Epithelial cell of esophagus (primary cell): ENCODE measurements around the gene MOSPD3.

ENCODE experiments used
- DNase-seq: peaks from one replicate; pipeline ENCODE4 v3.0.0; 2010; ENCODE audit warnings: low read depth
- H3K4me3 ChIP-seq: 2 replicates; pipeline ENCODE4 v1.5.1; 2011; ENCODE audit warnings: mild to moderate bottlenecking, low read length, control low read depth
- TF ChIP-seq, protein P1 (sequence below): IDR thresholded peaks from 2 replicates; pipeline ENCODE4 v1.5.1; 2011; ENCODE audit warnings: low read depth, mild to moderate bottlenecking, low read length, control low read depth, inconsistent platforms; ENCODE audit not compliant: insufficient read depth; ENCODE audit errors: missing control alignments

MOSPD3 gene

GRCh38 chr7:100604976-100605911, 7.1 kb upstream of the MOSPD3 start:
- peak overlapping the region; percentile 58 for H3K4me3 ChIP-seq
- TF ChIP-seq, protein P1, sequence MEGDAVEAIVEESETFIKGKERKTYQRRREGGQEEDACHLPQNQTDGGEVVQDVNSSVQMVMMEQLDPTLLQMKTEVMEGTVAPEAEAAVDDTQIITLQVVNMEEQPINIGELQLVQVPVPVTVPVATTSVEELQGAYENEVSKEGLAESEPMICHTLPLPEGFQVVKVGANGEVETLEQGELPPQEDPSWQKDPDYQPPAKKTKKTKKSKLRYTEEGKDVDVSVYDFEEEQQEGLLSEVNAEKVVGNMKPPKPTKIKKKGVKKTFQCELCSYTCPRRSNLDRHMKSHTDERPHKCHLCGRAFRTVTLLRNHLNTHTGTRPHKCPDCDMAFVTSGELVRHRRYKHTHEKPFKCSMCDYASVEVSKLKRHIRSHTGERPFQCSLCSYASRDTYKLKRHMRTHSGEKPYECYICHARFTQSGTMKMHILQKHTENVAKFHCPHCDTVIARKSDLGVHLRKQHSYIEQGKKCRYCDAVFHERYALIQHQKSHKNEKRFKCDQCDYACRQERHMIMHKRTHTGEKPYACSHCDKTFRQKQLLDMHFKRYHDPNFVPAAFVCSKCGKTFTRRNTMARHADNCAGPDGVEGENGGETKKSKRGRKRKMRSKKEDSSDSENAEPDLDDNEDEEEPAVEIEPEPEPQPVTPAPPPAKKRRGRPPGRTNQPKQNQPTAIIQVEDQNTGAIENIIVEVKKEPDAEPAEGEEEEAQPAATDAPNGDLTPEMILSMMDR, result no peak
- DNase-seq, result no peak

- TF ChIP-seq, protein P1, result no peak
- DNase-seq, result no peak
- no peak overlapping the region for H3K4me3 ChIP-seq
Observed at GRCh38 chr7:100606313-100606712, 6.0 kb upstream of the MOSPD3 start.

- no peak for DNase-seq
- no peak overlapping the region for H3K4me3 ChIP-seq
- TF ChIP-seq, protein P1, result no peak
Observed at GRCh38 chr7:100607111-100607510, 5.2 kb upstream of the MOSPD3 start.

- TF ChIP-seq, protein P1, result no peak
- no peak overlapping the region for H3K4me3 ChIP-seq
- DNase-seq, result no peak
Observed at GRCh38 chr7:100609958-100610357, 2.4 kb upstream of the MOSPD3 start.

DNA sequence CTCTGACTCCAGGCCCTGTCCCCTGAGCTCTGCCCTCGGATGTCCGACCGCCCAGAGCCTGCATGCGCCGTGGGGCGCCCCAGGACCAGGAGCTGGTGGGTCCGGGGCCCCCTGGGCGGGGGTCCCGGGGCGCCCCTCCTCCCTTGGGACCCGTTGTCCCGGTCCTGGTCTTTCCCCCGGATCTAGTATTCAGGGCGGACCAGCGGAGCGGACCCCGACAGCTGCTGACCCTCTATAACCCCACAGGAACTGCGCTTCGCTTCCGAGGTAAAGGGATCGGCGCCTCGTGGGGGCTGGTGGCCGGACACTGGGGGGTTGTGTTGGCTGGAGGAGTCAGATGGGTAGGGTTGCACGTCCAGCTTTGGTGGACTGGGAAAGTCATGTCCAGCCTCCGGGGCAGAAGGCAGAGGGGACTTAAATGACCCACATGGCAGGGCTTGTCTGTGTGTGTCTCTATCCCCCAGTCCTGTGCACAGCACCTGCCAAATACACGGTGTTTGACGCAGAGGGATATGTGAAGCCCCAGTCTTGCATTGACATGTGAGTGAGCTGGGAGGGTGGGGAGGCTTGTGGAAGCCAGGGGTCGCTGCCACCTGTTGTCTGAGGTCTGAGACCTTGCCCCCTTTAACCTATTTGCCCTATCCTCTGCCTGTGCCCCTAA, 520 bp downstream of the MOSPD3 start:
- H3K4me3 ChIP-seq, result peak overlapping the region; percentile 77
- TF ChIP-seq, protein P1, result peak; percentile 1
- peak; percentile 27 for DNase-seq

- no peak for DNase-seq
- TF ChIP-seq, protein P1, result no peak
- peak overlapping the region; percentile 77 for H3K4me3 ChIP-seq
Observed at GRCh38 chr7:100613412-100614175, 1.3 kb downstream of the MOSPD3 start.
